ENCODE measurements around the gene SCAP.

Gene SCAP

DNA sequence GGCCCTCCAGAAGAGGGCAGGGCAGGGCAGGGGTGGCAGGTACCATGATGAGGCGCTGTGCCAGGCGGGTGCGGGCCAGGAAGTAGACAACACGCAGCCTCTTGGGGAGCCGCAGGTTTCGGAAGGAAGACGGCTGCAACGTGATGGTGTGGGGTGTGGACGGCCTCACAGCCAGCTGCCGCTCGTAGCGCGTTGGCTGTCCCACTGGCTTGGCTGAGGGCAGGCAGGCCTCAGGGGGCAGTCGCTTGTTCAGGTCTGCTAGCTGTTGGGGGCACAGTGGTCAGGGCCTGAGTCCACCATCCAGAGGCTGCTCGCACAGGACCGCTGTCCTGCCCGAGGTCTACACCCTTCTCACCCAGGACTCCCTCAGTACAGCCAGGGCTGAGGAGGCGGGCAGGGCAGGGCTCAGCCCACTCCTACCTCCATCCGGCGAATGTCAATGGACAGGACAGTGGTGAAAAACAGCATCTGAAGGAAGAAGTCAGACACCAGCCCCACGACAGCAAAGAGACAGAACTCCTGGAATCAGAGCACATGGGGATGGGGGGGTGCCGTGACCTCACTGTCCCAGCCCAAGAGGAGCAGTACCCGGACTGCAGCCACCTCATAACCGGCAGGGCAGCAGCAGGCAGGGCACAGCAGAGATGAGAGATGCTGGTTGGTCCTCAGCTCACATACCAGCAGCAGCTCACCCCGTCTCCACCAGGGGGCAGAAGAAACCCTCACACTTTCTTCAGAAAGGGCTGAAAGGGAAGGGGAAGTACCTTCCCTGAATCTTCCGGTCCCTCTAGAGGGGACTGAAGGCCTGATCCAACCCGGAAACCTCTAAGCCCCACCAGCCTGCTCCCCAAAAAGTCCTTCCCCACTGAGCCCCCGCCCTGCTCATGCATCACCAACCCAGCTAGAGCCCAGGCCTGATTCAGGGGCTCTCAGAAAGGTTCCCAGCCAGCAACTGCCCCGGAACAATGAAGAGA is 54.9 kb downstream of the SCAP start:
- Mint-ChIP-seq H3K27me3 (no peaks in the 10 kb centered on the region), H3K36me3 (peaks cover 5% of the 10 kb centered on the region), H3K9me3 (no peaks in the 10 kb centered on the region), H3K27ac (peak overlapping the region; percentile 91), H3K4me3 (peak overlapping the region; percentile 58), H3K4me1 (peaks cover 17% of the 10 kb centered on the region)
- ATAC-seq (ENCODE audit: low read depth): peak; percentile 94
- DNase-seq (ENCODE audit: low spot score in 2 of 2): peak; percentile 90 to 92

DNA sequence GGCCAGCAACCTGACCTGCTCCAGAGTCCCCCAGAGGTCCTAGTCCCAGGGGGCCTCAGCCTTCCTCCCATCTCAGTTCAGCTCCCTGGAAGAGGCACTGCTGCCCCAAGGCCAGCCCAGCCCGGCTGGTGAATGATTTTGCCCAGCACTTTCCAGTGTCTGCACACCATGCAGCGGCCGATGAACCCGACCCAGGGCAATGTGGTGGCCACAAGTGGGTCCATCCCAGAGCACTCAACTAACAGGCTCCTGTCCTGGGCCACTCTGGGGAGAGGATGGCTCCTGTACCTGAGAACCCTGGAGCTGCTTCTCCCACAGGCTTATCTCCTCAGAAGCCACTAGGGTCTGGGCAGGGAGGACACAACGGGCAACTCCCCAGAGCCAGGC is 55.7 kb downstream of the SCAP start:
- Mint-ChIP-seq H3K27ac (no peak overlapping the region), H3K36me3 (peaks cover 5% of the 10 kb centered on the region), H3K4me3 (no peak overlapping the region), H3K9me3 (no peaks in the 10 kb centered on the region), H3K4me1 (peaks cover 20% of the 10 kb centered on the region), H3K27me3 (no peaks in the 10 kb centered on the region)
- ATAC-seq (ENCODE audit: low read depth) (no peak), DNase-seq (ENCODE audit: low spot score in 2 of 2) (no peak)

DNA sequence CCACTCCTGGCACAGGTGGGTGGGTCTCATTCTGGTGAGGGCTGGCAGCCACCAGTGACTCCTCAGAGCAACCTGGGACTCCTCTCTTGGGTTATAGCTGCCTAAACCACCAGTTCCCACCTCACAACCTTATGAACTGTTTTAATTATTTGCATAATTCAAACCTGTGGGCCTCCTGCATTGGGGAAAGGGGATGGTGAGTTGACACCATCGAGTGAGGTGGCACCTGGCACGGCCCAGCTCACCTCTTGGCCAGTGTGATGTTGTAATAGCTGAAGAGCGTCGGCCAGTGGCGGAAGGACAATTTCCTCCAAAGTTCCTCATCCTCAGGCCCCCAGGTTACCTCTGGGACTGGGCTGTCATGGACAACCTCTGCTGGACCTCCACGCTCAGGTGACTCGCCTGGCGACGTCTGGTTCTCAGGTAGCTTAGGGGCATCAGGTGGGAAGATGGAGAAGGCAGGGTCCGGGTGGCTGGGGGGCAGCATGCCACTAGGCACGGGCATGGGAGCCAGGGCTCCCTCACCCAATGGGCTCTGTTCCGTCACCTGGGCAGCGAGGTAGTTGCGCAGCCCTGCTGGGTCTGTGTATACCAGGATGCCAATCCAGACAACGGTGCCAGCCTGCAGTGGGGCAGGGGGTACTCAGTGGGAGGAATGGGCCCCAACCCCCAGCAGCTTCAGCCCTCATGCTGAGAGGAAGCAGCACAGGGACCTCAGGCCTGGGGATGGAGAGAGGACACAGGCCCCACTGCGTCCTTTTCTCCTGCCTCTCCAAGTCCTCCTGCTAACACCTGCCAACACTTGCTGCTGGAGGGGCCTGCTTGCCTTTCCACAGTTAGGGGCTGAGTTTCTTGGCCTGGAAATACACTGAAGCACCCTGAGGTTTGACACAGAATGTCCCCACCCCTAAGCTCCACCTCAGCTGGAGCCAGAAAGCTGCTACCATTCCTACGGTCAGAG is 56.4 kb downstream of the SCAP start:
- Mint-ChIP-seq H3K4me3 (no peak overlapping the region), H3K9me3 (no peaks in the 10 kb centered on the region), H3K4me1 (peaks cover 26% of the 10 kb centered on the region), H3K27ac (peak overlapping the region; percentile 84), H3K36me3 (peaks cover 3% of the 10 kb centered on the region), H3K27me3 (no peaks in the 10 kb centered on the region)
- ATAC-seq (ENCODE audit: low read depth) (no peak), DNase-seq (ENCODE audit: low spot score in 2 of 2) (no peak)

DNA sequence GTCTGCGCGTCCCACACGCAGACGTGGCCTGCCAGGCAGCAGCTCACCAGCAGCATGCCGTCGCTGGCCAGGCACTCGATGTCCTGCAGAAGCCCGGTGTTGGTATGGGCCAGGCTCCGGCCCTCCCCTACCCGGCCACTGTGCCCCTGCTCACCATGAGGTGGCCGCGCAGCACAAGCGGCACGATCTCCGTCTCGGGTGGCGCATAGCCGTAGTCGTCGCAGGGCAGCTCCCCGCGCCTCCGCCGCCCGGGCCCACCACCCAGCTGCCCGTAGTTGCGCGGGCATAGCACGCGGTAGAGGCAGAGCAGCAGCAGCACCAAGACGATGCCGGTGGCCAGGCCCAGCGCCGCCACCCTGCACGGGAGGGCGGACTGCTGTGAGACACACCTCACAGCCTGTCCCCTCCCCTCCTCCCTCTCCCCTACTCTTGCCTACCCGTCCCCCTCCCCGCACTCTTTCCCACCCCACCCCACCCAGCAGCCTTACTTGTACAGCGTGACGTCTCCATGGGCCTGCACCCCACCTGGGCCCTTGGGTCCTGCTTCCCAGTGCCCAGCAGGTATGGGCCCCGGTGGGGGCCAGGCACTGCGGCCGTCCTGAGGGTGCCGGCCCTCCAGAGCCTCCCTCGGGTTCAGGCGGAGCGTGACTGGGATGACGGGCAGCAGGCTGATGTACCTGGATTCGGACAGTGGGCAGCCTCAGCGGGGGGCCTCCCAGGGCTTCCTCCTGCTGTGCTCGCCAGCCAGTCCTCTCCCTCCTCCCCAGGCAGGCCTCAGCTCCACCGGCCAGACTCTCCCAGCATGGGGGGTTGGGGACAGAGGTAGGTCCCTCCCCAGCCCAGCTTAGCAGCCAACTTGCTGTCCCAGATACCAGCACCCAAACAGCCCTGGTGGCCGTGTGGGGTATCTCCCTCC is 57.3 kb downstream of the SCAP start:
- Mint-ChIP-seq H3K27me3 (no peaks in the 10 kb centered on the region), H3K36me3 (peaks cover 3% of the 10 kb centered on the region), H3K9me3 (no peaks in the 10 kb centered on the region), H3K4me1 (peaks cover 29% of the 10 kb centered on the region), H3K27ac (peak overlapping the region; percentile 84), H3K4me3 (no peak overlapping the region)
- ATAC-seq (ENCODE audit: low read depth) (no peak), DNase-seq (ENCODE audit: low spot score in 2 of 2) (no peak)

DNA sequence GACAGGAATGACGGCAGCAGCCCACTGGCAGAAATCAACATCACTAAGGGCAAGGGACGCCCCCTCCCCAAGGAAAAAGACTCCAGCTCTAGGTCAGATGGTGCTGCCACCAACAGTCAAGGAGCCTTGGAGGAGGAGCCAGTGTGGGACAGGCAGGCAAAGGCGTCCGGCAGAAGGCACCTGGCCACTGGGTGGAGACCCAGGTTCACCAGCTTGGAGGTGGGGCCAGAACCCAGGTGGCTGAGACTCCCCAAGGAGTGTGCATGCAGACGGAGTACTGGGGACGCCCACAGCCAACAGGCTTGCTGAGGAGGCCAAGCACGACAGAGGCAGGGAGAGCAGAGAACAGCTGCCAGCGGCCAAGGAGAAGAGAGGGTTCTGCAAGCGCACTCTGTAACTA is 59.7 kb downstream of the SCAP start:
- peaks cover 22% of the 10 kb centered on the region for H3K4me1 Mint-ChIP-seq
- H3K36me3 Mint-ChIP-seq: peaks cover 9% of the 10 kb centered on the region
- H3K4me3 Mint-ChIP-seq: no peak overlapping the region
- ATAC-seq (ENCODE audit: low read depth) (no peak), DNase-seq (ENCODE audit: low spot score in 2 of 2) (no peak)
- H3K27me3 Mint-ChIP-seq: no peaks in the 10 kb centered on the region
- H3K9me3 Mint-ChIP-seq: no peaks in the 10 kb centered on the region
- H3K27ac Mint-ChIP-seq: peak overlapping the region; percentile 59

DNA sequence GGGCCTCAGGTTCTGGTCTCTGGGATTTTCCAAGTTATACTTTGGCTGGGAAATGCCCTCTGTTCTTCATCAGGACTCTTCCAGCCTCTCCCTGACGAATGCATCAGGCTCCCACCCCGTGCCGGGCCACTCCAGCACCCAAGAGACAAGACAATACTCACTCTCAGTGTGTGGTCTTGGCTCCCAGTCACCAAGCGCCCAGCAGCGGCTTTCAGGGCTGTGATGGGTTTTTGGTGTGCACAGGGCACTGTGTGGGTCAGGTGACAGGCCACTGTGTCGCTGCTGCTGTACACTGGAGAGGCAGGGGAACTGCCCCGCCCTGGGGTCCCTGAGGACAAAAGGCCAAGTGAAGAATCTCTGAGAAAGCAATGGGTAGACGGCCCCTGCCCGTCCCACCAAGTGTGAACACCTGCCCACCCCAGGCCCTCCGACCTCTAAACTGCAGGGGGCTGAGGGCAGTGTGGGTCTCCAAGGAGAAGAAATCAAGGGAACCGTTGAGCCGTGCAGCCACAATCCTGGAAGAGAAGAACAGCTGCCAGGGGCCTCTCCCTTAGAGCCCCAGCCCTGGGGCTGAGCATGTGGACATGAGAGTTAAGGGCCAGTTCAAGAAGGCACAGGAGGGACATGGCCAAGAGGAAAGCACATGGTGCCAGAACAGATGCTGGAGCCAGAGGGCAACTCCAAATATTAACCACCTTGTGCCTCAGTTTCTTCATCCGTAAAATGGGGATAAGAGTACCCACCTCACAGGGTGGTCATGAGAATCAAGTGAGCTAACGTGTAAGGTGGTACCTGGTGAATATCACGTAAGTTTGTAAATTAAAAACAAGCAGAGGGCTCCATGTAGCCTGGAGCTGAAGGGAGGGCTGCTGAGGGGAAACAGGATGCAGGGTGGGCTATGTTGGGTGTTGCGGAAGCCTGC is 60.8 kb downstream of the SCAP start:
- peak overlapping the region; percentile 59 for H3K27ac Mint-ChIP-seq
- no peak overlapping the region for H3K4me3 Mint-ChIP-seq
- no peak for DNase-seq (ENCODE audit: low spot score in 2 of 2)
- no peaks in the 10 kb centered on the region for H3K9me3 Mint-ChIP-seq
- H3K36me3 Mint-ChIP-seq: peaks cover 12% of the 10 kb centered on the region
- H3K4me1 Mint-ChIP-seq: peaks cover 20% of the 10 kb centered on the region
- ATAC-seq (ENCODE audit: low read depth): no peak
- no peaks in the 10 kb centered on the region for H3K27me3 Mint-ChIP-seq

DNA sequence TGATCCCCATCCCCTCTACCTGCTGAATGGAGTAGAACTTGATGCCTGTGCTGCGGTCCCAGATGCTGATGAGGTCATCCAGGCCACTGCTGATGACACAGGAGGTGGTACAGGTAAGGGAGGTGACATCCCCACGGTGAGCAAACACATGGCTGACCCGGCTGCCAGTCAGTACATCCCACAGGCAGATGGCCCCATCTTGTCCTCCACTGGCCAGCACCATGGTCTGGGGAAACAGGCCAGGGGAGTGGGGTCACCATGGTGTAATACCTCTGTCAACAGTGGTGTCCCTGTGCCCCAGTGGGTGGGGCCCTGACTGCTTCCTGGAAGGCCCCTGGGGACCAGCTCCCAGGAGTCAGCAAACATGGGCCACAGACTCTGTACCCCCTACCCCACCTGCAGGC is 61.6 kb downstream of the SCAP start:
- Mint-ChIP-seq H3K4me1 (peaks cover 19% of the 10 kb centered on the region), H3K9me3 (no peaks in the 10 kb centered on the region), H3K27me3 (no peaks in the 10 kb centered on the region), H3K36me3 (peaks cover 12% of the 10 kb centered on the region), H3K27ac (peak overlapping the region; percentile 59), H3K4me3 (no peak overlapping the region)
- ATAC-seq (ENCODE audit: low read depth) (peak; percentile 18), DNase-seq (ENCODE audit: low spot score in 2 of 2) (no peak)

DNA sequence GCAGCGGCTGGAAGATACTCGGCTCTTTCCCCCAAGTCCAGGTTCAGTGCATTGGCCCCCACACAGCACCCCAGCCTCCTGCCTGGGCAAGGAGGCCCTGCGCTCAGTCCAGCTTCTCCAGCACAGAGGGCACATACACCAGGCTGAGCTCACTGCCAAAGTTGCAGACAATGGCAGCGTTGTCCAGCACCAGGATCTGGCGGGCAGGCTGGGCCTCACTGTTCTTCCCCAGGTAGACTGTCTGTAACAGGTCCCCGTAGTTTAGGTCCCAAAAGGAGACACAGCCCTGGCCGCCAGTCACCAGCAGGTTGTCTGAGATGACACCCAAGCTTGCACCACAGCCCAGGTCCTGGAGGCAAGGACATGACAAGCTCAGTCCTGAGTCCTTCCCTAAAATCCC is 62.0 kb downstream of the SCAP start:
- no peak overlapping the region for H3K4me3 Mint-ChIP-seq
- peaks cover 16% of the 10 kb centered on the region for H3K4me1 Mint-ChIP-seq
- H3K27ac Mint-ChIP-seq: peak overlapping the region; percentile 59
- H3K36me3 Mint-ChIP-seq: peaks cover 11% of the 10 kb centered on the region
- ATAC-seq (ENCODE audit: low read depth): no peak
- no peak for DNase-seq (ENCODE audit: low spot score in 2 of 2)
- H3K9me3 Mint-ChIP-seq: no peaks in the 10 kb centered on the region
- H3K27me3 Mint-ChIP-seq: no peaks in the 10 kb centered on the region

DNA sequence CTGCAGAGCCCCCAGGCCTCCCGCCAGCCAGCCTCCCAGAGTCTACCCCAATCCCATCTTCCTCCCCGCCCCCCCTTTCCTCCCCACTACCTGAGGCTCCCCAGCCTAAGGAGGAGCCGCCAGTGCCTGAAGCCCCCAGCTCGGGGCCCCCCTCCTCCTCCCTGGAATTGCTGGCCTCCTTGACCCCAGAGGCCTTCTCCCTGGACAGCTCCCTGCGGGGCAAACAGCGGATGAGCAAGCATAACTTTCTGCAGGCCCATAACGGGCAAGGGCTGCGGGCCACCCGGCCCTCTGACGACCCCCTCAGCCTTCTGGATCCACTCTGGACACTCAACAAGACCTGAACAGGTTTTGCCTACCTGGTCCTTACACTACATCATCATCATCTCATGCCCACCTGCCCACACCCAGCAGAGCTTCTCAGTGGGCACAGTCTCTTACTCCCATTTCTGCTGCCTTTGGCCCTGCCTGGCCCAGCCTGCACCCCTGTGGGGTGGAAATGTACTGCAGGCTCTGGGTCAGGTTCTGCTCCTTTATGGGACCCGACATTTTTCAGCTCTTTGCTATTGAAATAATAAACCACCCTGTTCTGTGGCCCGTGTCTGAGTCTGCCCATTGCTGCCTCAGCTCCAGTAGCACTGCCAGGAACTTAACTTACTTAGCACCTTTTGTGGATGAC is 62.8 kb downstream of the SCAP start:
- Mint-ChIP-seq H3K4me3 (no peak overlapping the region), H3K4me1 (peaks cover 16% of the 10 kb centered on the region), H3K27ac (no peak overlapping the region), H3K27me3 (no peaks in the 10 kb centered on the region), H3K9me3 (no peaks in the 10 kb centered on the region), H3K36me3 (peaks cover 11% of the 10 kb centered on the region)
- DNase-seq (ENCODE audit: low spot score in 2 of 2) (no peak), ATAC-seq (ENCODE audit: low read depth) (no peak)

DNA sequence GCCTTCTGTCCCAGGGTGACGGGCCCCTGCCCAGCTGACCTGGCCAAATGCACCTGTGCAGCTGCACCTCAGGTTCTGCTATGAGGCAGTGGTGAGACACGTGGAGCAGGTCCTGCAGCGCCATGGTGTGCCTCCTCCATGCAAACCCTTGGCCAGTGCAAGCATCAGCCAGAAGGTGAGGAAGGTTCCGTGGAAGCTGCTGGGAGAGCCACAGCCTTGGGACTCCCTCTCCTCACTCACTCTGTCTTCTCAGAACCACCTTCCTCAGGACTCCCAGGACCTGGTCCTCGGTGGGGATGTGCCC is 63.3 kb downstream of the SCAP start:
- Mint-ChIP-seq H3K4me1 (peaks cover 16% of the 10 kb centered on the region), H3K9me3 (no peaks in the 10 kb centered on the region), H3K4me3 (no peak overlapping the region), H3K36me3 (peaks cover 13% of the 10 kb centered on the region), H3K27ac (no peak overlapping the region), H3K27me3 (no peaks in the 10 kb centered on the region)
- ATAC-seq (ENCODE audit: low read depth) (no peak), DNase-seq (ENCODE audit: low spot score in 2 of 2) (no peak)

DNA sequence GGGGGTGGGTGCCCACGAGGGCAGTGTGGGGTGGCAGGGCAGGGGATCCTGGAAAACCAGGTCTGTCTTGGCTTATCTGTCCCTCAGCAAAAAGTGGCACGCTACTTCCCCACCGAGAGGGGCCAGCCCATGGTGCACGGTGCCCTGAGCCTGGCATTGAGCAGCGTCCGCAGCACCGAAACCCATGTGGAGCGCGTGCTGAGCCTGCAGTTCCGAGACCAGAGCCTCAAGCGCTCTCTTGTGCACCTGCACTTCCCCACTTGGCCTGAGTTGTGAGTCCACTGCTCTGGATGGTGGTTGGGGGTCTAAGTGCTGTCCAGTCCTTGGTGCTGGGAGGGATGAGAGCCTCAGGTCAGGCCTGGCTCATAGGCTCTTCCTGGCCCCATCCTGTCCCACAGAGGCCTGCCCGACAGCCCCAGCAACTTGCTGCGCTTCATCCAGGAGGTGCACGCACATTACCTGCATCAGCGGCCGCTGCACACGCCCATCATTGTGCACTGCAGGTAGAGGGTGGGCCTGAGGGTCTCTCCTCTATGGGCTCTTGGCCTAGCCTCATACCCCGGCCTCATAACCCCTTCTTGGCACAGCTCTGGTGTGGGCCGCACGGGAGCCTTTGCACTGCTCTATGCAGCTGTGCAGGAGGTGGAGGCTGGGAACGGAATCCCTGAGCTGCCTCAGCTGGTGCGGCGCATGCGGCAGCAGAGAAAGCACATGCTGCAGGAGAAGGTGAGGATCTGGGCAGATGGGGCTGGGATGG is 63.9 kb downstream of the SCAP start:
- H3K4me1 Mint-ChIP-seq: peaks cover 16% of the 10 kb centered on the region

More for the DNA sequence above, 63.9 kb downstream of the SCAP start:
- Mint-ChIP-seq H3K4me3 (no peak overlapping the region), H3K9me3 (no peaks in the 10 kb centered on the region), H3K27ac (no peak overlapping the region), H3K27me3 (no peaks in the 10 kb centered on the region), H3K36me3 (peaks cover 13% of the 10 kb centered on the region)
- DNase-seq (ENCODE audit: low spot score in 2 of 2): no peak
- ATAC-seq (ENCODE audit: low read depth): no peak
